GM23248 (cell line): ENCODE measurements around the gene STUM.

Experiments used
- EZH2 ChIP-seq: fragments of 200-600 bp; sonication (generic); IDR thresholded peaks from 2 replicates; pipeline ENCODE4 v1.6.1; 2018; ENCODE audit warnings: antibody characterized with exemption, mild to moderate bottlenecking; ENCODE audit not compliant: insufficient read depth, poor library complexity, severe bottlenecking
- EZH2phosphoT487 ChIP-seq: fragments of 200-600 bp; sonication (generic); IDR thresholded peaks from 2 replicates; pipeline ENCODE4 v1.6.1; 2018; ENCODE audit warnings: antibody characterized with exemption, moderate library complexity, mild to moderate bottlenecking, low read depth; ENCODE audit not compliant: insufficient read depth

- TF ChIP-seq EZH2 (no peak), EZH2phosphoT487 (no peak)
Measured at GRCh38 chr1:226616636-226617035, 68.1 kb downstream of the STUM start.
